Embryonic facial prominence (tissue), 1 donor: ENCODE data around the gene IGF1R.

Experiments
- DNase-seq: peaks from one replicate; pipeline ENCODE4 v3.0.0-alpha.2; 2016; ENCODE audit errors: extremely low spot score

IGF1R gene

GRCh38 chr15:98881526-98882520, 233.5 kb downstream of the IGF1R start:
- DNase-seq, result no peak

GRCh38 chr15:98883478-98883877, 235.1 kb downstream of the IGF1R start:
- no peak for DNase-seq

GRCh38 chr15:98884894-98885293, 236.6 kb downstream of the IGF1R start:
- no peak for DNase-seq

- no peak for DNase-seq
Observed at GRCh38 chr15:98887976-98888375, 239.6 kb downstream of the IGF1R start.

GRCh38 chr15:98888820-98889479, 240.6 kb downstream of the IGF1R start:
- DNase-seq, result no peak

GRCh38 chr15:98889930-98890695, 241.8 kb downstream of the IGF1R start:
- DNase-seq, result no peak

GRCh38 chr15:98891301-98891700, 243.0 kb downstream of the IGF1R start:
- no peak for DNase-seq

- no peak for DNase-seq
Observed at GRCh38 chr15:98893401-98893800, 245.1 kb downstream of the IGF1R start.

GRCh38 chr15:98894312-98894711, 246.0 kb downstream of the IGF1R start:
- no peak for DNase-seq

- no peak for DNase-seq
Observed at GRCh38 chr15:98896002-98896721, 247.8 kb downstream of the IGF1R start.

GRCh38 chr15:98896802-98897732, 248.7 kb downstream of the IGF1R start:
- DNase-seq, result no peak

GRCh38 chr15:98898122-98898521, 249.8 kb downstream of the IGF1R start:
- DNase-seq, result no peak

- DNase-seq, result no peak
Observed at GRCh38 chr15:98899272-98900021, 251.1 kb downstream of the IGF1R start.

GRCh38 chr15:98900356-98900755, 252.0 kb downstream of the IGF1R start:
- no peak for DNase-seq

- no peak for DNase-seq
Observed at GRCh38 chr15:98901434-98902072, 253.2 kb downstream of the IGF1R start.

GRCh38 chr15:98902931-98903330, 254.6 kb downstream of the IGF1R start:
- no peak for DNase-seq

- DNase-seq, result no peak
Observed at GRCh38 chr15:98903377-98904018, 255.2 kb downstream of the IGF1R start.

GRCh38 chr15:98904544-98904943, 256.2 kb downstream of the IGF1R start:
- DNase-seq, result no peak
